HEK293T (cell line): ENCODE data around the gene FAP.

Experiments
- BHLHE40 ChIP-seq: fragments of 450-650 bp; IDR thresholded peaks from 2 replicates; pipeline ENCODE4 v1.6.1; 2016; ENCODE audit warnings: mild to moderate bottlenecking, moderate library complexity, borderline replicate concordance
- CTBP1 ChIP-seq: fragments of 450-650 bp; IDR thresholded peaks from 2 replicates; pipeline ENCODE4 v1.6.1; 2016; ENCODE audit warnings: borderline replicate concordance
- ELF4 ChIP-seq: fragments of 450-650 bp; IDR thresholded peaks from 2 replicates; pipeline ENCODE4 v1.6.1; 2017; ENCODE audit warnings: antibody characterized with exemption
- FOXA1 ChIP-seq: fragments of 450-650 bp; IDR thresholded peaks from 2 replicates; pipeline ENCODE4 v1.6.1; 2016; ENCODE audit warnings: mild to moderate bottlenecking
- FOXK2 ChIP-seq: fragments of 450-650 bp; IDR thresholded peaks from 2 replicates; pipeline ENCODE4 v1.6.1; 2016; ENCODE audit warnings: mild to moderate bottlenecking
- HDGF ChIP-seq: fragments of 450-650 bp; IDR thresholded peaks from 2 replicates; pipeline ENCODE4 v1.6.1; 2017; ENCODE audit warnings: antibody characterized with exemption, borderline replicate concordance
- L3MBTL2 ChIP-seq: fragments of 450-650 bp; conservative IDR thresholded peaks from 2 replicates; pipeline ENCODE4 v1.6.1; 2016; ENCODE audit warnings: mild to moderate bottlenecking
- NFRKB ChIP-seq: fragments of 450-650 bp; IDR thresholded peaks from 2 replicates; pipeline ENCODE4 v1.6.1; 2016; ENCODE audit warnings: mild to moderate bottlenecking, moderate library complexity
- PKNOX1 ChIP-seq: fragments of 450-650 bp; IDR thresholded peaks from 2 replicates; pipeline ENCODE4 v1.6.1; 2016
- SP1 ChIP-seq: fragments of 450-650 bp; IDR thresholded peaks from 2 replicates; pipeline ENCODE4 v1.6.1; 2017
- SUZ12 ChIP-seq: fragments of 450-650 bp; IDR thresholded peaks from 2 replicates; pipeline ENCODE4 v1.6.1; 2016; ENCODE audit warnings: mild to moderate bottlenecking
- TARDBP ChIP-seq: fragments of 450-650 bp; IDR thresholded peaks from 2 replicates; pipeline ENCODE4 v1.6.1; 2016
- ZNF384 ChIP-seq: fragments of 450-650 bp; IDR thresholded peaks from 2 replicates; pipeline ENCODE4 v1.6.1; 2016

DNA sequence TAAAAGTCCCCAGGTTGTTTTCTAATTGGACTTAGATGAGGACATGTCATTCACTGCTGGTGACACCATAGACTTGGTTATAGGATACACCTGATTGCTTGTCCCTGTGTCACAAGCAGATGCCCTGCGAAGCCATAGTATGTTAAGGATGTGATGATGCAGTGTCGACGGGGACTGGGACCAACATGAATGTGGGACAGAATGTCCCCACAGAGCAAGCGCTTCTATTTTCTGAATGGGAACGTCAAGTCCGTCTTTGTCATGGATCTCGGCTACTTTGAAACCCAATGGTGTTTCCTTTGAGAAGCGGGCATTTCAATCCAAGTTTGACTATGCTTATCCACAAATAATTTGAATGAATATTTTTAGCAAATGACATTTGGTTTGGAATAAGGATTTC, 93.3 kb downstream of the FAP start:
- TF ChIP-seq NFRKB (no peak), ZNF384 (no peak), FOXK2 (no peak), SP1 (no peak), CTBP1 (no peak), PKNOX1 (no peak), SUZ12 (no peak), BHLHE40 (no peak), L3MBTL2 (no peak), TARDBP (no peak), FOXA1 (no peak), ELF4 (no peak), HDGF (no peak)
